Panc1 (cell line): ENCODE measurements around the gene IL19.

Source experiments
- POLR2AphosphoS5 ChIP-seq: IDR thresholded peaks from 2 replicates; pipeline ENCODE4 v1.6.1; 2012; ENCODE audit warnings: mild to moderate bottlenecking, low read depth, low read length, moderate library complexity
- SIN3A ChIP-seq: IDR thresholded peaks from 2 replicates; pipeline ENCODE4 v1.6.1; 2012; ENCODE audit warnings: low read depth, mild to moderate bottlenecking, low read length, moderate library complexity, borderline replicate concordance; ENCODE audit not compliant: insufficient read depth
- TCF7L2 ChIP-seq: IDR thresholded peaks from 2 replicates; pipeline ENCODE4 v1.6.1; 2011; ENCODE audit warnings: mild to moderate bottlenecking, low read depth, low read length, inconsistent platforms
- TF ChIP-seq, protein P1 (sequence below): fragments of 450-650 bp; IDR thresholded peaks from 2 replicates; pipeline ENCODE4 v1.5.1; 2017; ENCODE audit warnings: mild to moderate bottlenecking
- TF ChIP-seq, protein P2 (sequence below), 2 experiments: IDR thresholded peaks; 2 replicates each; pipeline ENCODE4 v1.6.1; 2011 to 2012; ENCODE audit warnings: low read depth in 2 of 2, control low read depth in 1 of 2, low read length in 1 of 2, mild to moderate bottlenecking in 1 of 2, moderate library complexity in 1 of 2; ENCODE audit not compliant: insufficient read depth in 1 of 2

DNA sequence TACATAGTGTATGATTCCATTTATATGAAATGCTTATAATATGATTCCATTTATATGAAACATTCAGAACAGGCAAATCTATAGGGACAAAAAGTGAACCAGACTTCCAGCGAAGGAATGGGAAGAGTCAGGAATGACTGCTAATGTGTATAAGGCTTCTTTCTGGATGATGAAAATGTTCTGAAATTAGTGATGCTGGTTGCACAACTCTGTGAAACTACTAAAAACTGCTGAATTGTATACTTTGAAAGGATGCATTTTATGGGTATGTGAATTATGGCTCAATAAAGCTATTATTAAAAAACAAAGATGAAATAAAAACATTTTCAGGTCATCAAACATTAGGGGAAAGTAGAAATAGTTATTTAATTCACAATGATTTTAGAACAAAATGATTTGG is 112.6 kb downstream of the IL19 start:
- TF ChIP-seq, protein P1, sequence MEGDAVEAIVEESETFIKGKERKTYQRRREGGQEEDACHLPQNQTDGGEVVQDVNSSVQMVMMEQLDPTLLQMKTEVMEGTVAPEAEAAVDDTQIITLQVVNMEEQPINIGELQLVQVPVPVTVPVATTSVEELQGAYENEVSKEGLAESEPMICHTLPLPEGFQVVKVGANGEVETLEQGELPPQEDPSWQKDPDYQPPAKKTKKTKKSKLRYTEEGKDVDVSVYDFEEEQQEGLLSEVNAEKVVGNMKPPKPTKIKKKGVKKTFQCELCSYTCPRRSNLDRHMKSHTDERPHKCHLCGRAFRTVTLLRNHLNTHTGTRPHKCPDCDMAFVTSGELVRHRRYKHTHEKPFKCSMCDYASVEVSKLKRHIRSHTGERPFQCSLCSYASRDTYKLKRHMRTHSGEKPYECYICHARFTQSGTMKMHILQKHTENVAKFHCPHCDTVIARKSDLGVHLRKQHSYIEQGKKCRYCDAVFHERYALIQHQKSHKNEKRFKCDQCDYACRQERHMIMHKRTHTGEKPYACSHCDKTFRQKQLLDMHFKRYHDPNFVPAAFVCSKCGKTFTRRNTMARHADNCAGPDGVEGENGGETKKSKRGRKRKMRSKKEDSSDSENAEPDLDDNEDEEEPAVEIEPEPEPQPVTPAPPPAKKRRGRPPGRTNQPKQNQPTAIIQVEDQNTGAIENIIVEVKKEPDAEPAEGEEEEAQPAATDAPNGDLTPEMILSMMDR: no peak
- no peak for TF ChIP-seq TCF7L2
- no peak for TF ChIP-seq POLR2AphosphoS5
- TF ChIP-seq, protein P2, sequence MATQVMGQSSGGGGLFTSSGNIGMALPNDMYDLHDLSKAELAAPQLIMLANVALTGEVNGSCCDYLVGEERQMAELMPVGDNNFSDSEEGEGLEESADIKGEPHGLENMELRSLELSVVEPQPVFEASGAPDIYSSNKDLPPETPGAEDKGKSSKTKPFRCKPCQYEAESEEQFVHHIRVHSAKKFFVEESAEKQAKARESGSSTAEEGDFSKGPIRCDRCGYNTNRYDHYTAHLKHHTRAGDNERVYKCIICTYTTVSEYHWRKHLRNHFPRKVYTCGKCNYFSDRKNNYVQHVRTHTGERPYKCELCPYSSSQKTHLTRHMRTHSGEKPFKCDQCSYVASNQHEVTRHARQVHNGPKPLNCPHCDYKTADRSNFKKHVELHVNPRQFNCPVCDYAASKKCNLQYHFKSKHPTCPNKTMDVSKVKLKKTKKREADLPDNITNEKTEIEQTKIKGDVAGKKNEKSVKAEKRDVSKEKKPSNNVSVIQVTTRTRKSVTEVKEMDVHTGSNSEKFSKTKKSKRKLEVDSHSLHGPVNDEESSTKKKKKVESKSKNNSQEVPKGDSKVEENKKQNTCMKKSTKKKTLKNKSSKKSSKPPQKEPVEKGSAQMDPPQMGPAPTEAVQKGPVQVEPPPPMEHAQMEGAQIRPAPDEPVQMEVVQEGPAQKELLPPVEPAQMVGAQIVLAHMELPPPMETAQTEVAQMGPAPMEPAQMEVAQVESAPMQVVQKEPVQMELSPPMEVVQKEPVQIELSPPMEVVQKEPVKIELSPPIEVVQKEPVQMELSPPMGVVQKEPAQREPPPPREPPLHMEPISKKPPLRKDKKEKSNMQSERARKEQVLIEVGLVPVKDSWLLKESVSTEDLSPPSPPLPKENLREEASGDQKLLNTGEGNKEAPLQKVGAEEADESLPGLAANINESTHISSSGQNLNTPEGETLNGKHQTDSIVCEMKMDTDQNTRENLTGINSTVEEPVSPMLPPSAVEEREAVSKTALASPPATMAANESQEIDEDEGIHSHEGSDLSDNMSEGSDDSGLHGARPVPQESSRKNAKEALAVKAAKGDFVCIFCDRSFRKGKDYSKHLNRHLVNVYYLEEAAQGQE (IDR thresholded peaks at IDR 0.05; ENCODE audit: insufficient read depth in 1 of 2, low read depth in 2 of 2, low read length in 1 of 2): no peak
- TF ChIP-seq SIN3A: no peak
